Central memory CD4-positive, alpha-beta T cell (primary cell): Measurements from ENCODE around the gene LITAF.
A peak's percentile ranks its signal among the peaks of the same experiment; 100 is the strongest.
"Not testable (repeated sequence)": the region's sequence is repeated elsewhere in the genome, so short reads cannot be mapped to it uniquely, and the experiment has no call there.

Experiments used
- DNase-seq: peaks from one replicate; pipeline ENCODE4 v3.0.0; 2022

LITAF gene

DNA sequence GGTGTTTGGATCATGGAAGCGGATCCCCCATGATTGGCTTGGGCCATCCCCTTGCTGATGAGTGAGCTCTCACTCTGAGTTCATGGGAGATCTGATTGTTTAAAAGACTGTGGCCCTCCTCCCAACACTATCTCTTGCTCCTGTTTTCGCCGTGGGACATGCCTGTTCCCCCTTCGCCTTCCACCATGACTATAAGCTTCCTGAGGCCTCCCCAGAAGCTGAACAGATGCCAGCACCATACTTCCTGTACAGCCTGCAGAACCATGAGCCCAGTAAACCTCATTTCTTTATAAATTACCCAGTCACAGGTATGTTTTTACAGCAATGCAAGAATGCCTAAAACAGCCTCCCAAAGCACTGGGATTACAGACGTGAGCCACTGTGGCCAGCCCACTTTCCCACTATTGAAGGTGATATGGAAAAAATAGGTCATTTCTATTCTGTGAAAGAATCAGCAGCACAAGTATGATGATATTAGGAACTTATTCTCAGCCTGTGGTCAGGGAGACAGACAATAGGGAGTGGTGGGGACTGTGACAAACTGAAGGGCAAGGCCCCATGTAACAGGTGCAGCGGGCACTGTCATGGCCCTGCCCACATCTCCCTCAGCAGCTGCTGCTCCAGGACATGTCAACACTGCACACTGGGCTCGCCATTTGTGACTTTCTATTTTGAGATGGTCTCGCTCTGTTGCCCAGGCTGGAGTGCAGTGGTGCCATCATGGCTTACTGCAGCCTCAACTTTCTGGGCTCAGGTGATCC, 33.7 kb upstream of the LITAF start:
- DNase-seq = no peak

- peak; percentile 48 for DNase-seq
Measured at GRCh38 chr16:11619327-11619851, 32.7 kb upstream of the LITAF start.

DNA sequence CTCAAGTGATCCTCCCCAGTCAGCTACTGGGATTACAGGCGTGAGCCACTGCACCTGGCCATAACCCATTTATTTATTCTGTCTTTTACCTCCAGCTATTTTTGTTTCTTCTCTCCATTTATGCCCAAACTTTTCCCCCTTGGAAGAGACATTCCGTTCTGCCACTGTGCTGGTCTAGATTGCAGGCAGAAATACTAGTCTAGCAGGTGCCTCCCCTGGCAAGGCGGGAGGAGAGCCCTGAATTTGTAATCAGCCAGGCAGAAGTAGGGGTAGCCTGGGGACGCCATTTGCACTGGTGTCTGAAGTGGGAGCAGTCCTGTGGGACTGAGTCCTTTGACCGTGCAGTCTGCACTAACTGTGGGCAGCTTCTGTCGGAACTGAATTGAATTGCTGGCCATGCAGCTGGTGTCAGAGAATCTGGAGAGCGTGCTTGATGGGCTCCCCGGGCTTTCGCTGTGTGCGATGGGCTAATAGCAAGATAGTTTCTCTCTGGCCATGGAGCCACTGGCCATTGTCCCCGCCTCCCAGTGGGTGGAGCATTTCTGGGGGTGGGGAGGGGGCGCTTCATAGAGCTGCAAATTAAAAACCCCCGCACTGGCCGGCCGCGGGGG, 31.5 kb upstream of the LITAF start:
- no peak for DNase-seq

GRCh38 chr16:11615748-11616447, 29.2 kb upstream of the LITAF start:
- no peak for DNase-seq

DNA sequence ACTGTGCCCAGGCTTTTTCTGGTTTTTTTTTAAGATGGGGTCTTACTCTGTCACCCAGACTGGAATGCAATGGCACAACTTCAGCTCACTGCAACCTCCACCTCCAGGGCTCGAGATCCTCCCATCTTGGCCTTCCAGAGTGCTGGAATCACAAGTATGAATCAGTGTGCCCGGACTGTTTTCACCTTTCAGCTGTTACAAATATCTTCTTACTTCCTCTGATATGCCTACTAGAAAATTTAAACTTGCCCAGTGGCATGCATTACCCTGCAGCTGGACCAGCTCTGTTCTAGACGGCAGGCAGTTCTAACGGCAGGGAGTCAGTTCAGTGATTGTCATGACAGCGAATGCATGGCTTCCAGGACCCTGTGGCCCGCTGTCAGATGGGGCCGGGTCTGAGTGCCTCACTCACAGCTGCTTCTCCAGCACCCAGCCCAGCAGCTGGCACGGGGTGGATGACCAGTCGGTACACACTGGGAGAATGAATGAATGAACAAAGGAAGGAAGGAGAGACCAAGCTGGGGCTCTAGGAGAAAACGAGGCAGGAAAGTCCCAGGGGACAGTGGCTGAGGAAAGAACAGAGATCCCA, 28.0 kb upstream of the LITAF start:
- no peak for DNase-seq

GRCh38 chr16:11613381-11614303, 26.9 kb upstream of the LITAF start:
- DNase-seq = no peak

- DNase-seq = no peak
Measured at GRCh38 chr16:11612665-11613025, 25.9 kb upstream of the LITAF start.

- DNase-seq = no peak
Measured at GRCh38 chr16:11611871-11612664, 25.3 kb upstream of the LITAF start.

GRCh38 chr16:11610580-11610979, 23.9 kb upstream of the LITAF start:
- no peak for DNase-seq

DNA sequence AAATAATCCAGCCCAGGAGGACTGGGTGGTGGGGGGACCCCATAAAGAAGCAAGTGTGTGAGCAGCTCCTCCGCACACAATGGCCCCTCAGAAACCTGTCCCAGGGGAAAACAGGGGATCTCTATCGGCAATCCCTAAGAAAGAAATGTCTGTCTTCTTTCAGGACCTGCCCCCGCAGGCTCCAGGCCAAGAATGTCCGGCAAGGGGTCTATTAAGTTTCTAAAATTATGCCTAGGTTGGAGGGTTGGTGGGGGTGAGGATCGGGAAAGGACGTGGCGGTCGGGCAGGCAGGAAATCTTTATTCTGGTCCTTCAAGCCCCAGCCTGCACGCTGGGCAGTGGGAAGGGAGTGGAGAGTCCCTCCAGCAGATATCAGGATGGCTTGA, 23.4 kb upstream of the LITAF start:
- DNase-seq = no peak

DNA sequence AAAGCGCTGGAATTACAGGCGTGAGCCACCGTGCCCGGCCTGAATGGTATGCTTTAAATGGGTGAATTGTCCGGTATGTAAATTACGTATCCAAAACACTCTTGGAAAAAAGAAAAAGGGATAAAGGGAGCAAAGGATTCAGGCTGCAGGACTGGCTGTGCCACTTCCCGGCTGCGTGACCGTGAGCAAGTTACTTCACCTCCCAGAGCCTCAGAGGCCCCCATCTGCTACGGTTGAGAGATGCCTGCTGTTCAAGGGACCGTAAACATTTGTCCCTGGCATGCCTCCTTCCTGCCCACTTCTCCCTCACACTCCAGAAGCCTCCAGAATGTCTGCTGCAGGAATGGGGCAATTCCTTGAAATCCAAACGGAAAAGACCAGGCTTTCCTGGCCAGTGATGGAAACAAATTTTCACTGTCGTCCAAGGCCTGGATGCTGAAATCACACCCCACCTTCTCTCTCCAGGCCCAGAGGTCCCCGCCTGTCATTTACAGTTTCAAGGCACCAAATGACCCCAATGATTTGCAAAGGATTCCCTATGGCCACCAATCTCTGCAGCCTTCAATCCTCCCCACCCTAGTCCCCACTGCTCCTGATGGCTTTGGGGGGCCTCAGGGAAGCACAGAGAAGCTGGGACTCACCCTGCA, 22.9 kb upstream of the LITAF start:
- no peak for DNase-seq

- DNase-seq = no peak
Measured at GRCh38 chr16:11605891-11606290, 19.2 kb upstream of the LITAF start.

DNA sequence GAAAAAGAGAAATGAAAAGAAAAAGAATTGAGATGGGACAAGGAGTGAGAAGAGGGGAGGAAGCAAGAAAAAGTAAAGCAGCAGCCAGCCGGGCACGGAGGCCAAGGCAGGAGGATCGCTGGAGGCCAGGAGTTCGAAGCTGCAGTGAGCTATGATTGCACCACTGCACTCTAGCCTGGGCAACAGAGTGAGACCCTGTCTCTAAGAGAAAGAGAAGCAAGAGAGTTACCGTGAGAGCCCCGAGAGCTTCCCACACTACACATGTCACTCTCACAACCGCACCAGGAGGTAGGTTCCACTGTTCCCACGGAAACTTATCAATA, 18.8 kb upstream of the LITAF start:
- no peak for DNase-seq

- no peak for DNase-seq
Measured at GRCh38 chr16:11604783-11605563, 18.3 kb upstream of the LITAF start.

DNA sequence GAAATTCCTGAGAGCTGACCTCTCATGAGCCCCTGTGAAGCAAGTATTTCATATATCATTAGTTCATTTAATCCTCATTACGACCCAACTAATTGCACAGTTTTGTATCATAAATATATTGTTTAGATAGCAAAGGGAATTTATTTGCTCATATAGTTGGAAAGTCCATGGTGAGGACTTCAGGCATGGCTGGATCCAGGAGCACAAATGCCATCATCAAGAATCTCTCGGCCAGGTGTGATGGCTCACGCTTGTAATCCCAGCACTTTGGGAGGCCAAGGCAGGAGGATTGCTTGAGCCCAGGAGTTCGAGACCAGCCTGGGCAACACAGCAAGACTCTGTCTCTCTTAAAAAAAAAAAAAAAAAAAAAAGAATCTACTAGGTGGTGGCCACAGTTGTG, 17.6 kb upstream of the LITAF start:
- not testable (repeated sequence) for DNase-seq

GRCh38 chr16:11603331-11603750, 16.6 kb upstream of the LITAF start:
- no peak for DNase-seq

GRCh38 chr16:11602321-11602720, 15.6 kb upstream of the LITAF start:
- no peak for DNase-seq

- DNase-seq = no peak
Measured at GRCh38 chr16:11601911-11602310, 15.2 kb upstream of the LITAF start.

DNA sequence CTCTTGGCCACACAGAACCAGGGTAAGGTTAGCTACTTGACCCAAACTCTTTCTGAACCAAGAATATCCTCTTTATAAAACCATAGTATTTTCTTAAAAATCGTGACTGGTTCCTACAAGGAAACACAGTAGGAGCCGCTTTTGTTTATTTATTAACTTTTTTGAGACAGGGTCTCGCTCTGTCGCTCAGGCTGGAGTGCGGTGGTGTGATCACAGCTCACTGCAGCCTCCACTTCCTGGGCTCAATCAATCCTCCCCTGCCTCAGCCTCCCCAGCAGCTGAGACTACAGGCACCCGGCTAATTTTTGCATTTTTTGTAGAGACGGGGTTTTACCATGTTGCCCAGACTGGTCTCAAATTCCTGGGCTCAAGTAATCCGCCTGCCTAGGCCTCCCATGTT, 14.7 kb upstream of the LITAF start:
- no peak for DNase-seq

- no peak for DNase-seq
Measured at GRCh38 chr16:11599579-11599978, 12.9 kb upstream of the LITAF start.
